ENCODE data around the gene DIAPH1. TPM values are rescaled to one million over a fixed set of nuclear protein-coding genes. Genes with fewer than 3 reads are reported as not detected.

The DIAPH1 gene
- total RNA-seq, 1 experiment from 2014 or later = 117 TPM

GRCh38 chr5:141510160-141510559 lies 108.6 kb downstream of the DIAPH1 start:
- peak overlapping the region in 1 of 3 experiments; percentile 65; a peak in 1 of 7 replicates for H3K27ac Mint-ChIP-seq
- no peak for TF ChIP-seq CTCF (conservative IDR thresholded peaks at IDR 0.05)
- H3K23me2 ChIP-seq (ENCODE audit: insufficient read length, low read depth, low read length, poor library complexity, severe bottlenecking) = peaks cover 17% of the 10 kb centered on the region
- H4K91ac ChIP-seq (ENCODE audit: insufficient read length, low read depth, low read length) = no peak overlapping the region
- H3K23ac ChIP-seq (ENCODE audit: insufficient read length, low read depth, low read length) = no peak overlapping the region
- H4K8ac ChIP-seq (replicated peaks; ENCODE audit: insufficient read length, low read depth, low read length) = no peak overlapping the region
- H3K9me3 Mint-ChIP-seq = no peaks in the 10 kb centered on the region; a peak in 1 of 5 replicates
- H2AK5ac ChIP-seq (ENCODE audit: insufficient read length, low read length) = no peak overlapping the region
- H2BK15ac ChIP-seq (ENCODE audit: low read depth, low read length) = no peak overlapping the region
- H3K56ac ChIP-seq (ENCODE audit: insufficient read length, low read depth, low read length) = no peak overlapping the region
- no peak overlapping the region for H3K4me2 ChIP-seq (ENCODE audit: insufficient read depth, insufficient read length, low read length)
- no peaks in the 10 kb centered on the region for H3K27me3 ChIP-seq (ENCODE audit: insufficient read depth, low read length)
- peaks cover 46 to 50% of the 10 kb centered on the region in 2 experiments for H3K4me1 Mint-ChIP-seq
- H2BK12ac ChIP-seq (ENCODE audit: insufficient read length, low read depth, low read length) = no peak overlapping the region
- no peak overlapping the region for H3K9ac ChIP-seq (ENCODE audit: extremely low read depth, insufficient read length, low read length)
- H3K14ac ChIP-seq (ENCODE audit: insufficient read depth, low read length) = no peak overlapping the region
- no peak overlapping the region for H3K27ac ChIP-seq (ENCODE audit: insufficient read length, low read depth, low read length)
- no peaks in the 10 kb centered on the region for H3K9me3 ChIP-seq (ENCODE audit: control insufficient read depth, low read depth, low read length)
- no peak overlapping the region for H4K5ac ChIP-seq (ENCODE audit: insufficient read length, low read depth, low read length)
- H3K4me3 Mint-ChIP-seq = no peak overlapping the region
- H3K79me2 ChIP-seq (ENCODE audit: insufficient read depth, low read length) = no peaks in the 10 kb centered on the region
- H3K27me3 Mint-ChIP-seq (ENCODE audit: low read depth) = peaks cover 3% of the 10 kb centered on the region; the same call in 1 of the 2 replicates
- no peak overlapping the region for H2BK5ac ChIP-seq (ENCODE audit: insufficient read length, low read length)
- H3K79me1 ChIP-seq (ENCODE audit: insufficient read depth, low read depth, low read length, poor library complexity, severe bottlenecking) = no peaks in the 10 kb centered on the region
- no peak overlapping the region for H3K4ac ChIP-seq (ENCODE audit: low read depth, low read length)
- H2BK20ac ChIP-seq (ENCODE audit: low read depth, low read length, poor library complexity, severe bottlenecking) = no peak overlapping the region
- no peak overlapping the region for H2BK120ac ChIP-seq (ENCODE audit: low read depth, low read length, poor library complexity, severe bottlenecking)
- H3K4me1 ChIP-seq (ENCODE audit: insufficient read depth, low read length) = peaks cover 4% of the 10 kb centered on the region; the same call in 1 of the 2 replicates
- no peak overlapping the region for H2AFZ ChIP-seq (ENCODE audit: low read length)
- H3K36me3 Mint-ChIP-seq (ENCODE audit: insufficient read depth in 1 of 3, low read depth in 3 of 3) = peaks cover 8 to 20% (median 9%) of the 10 kb centered on the region in 3 experiments
- no CpG with 5 or more reads among the region's 9 CpGs for WGBS (ENCODE audit: extremely low coverage, insufficient read length, low lambda C conversion rate)
- H3T11ph ChIP-seq (ENCODE audit: low read length) = no peak overlapping the region
- no peak overlapping the region for H3K18ac ChIP-seq (ENCODE audit: insufficient read length, low read depth, low read length)
- no peak for DNase-seq
- no peaks in the 10 kb centered on the region for H4K20me1 ChIP-seq (ENCODE audit: control insufficient read depth, insufficient read depth, insufficient read length)

Measured in H9 (cell line).